ENCODE results near the gene ZDHHC11.

GRCh38 chr5:852431-853401 lies 1.9 kb upstream of the ZDHHC11 start:
- TF ChIP-seq CTCF (IDR thresholded peaks at IDR 0.05) (no peak), POLR2A (IDR thresholded peaks at IDR 0.05) (no peak)
